Thoracic aorta (tissue), 2 donors: ENCODE results near the gene SLC6A9. TPM values are rescaled to one million over a fixed set of nuclear protein-coding genes. Genes with fewer than 3 reads are reported as not detected.

ENCODE experiments used
- ATAC-seq: fragments of 150-250 bp; one replicate; pipeline ENCODE4 v1.8.0; 2017; ENCODE audit warnings: low read depth; ENCODE audit not compliant: insufficient number of reproducible peaks, low FRiP score
- DNase-seq: peaks from one replicate; pipeline ENCODE4 v3.0.0-alpha.2; 2020; ENCODE audit warnings: low spot score
- H3K27ac ChIP-seq, 2 donors: fragments of 200-600 bp; sonication (generic); 1 replicate in 1 of 2; 2 replicates in 1 of 2; pipeline ENCODE4 v1.5.1; 2016; ENCODE audit warnings: mild to moderate bottlenecking in 2 of 2, moderate library complexity in 2 of 2
- H3K27me3 ChIP-seq: fragments of 200-600 bp; sonication (generic); replicated peaks from 2 replicates; pipeline ENCODE4 v1.6.0; 2016; ENCODE audit warnings: mild to moderate bottlenecking; ENCODE audit not compliant: insufficient read depth
- H3K36me3 ChIP-seq: fragments of 200-600 bp; sonication (generic); one replicate; pipeline ENCODE4 v1.5.1; 2016
- H3K4me1 ChIP-seq, 2 donors: fragments of 200-600 bp; sonication (generic); 1 replicate in 1 of 2; 2 replicates in 1 of 2; pipeline versions ENCODE4 v1.5.1 to v1.6.0; 2016; ENCODE audit warnings: low read depth in 2 of 2, mild to moderate bottlenecking in 1 of 2; ENCODE audit not compliant: control insufficient read depth in 1 of 2
- H3K4me3 ChIP-seq: fragments of 200-600 bp; sonication (generic); 2 replicates; pipeline ENCODE4 v1.5.1; 2016; ENCODE audit warnings: mild to moderate bottlenecking
- H3K9me3 ChIP-seq: fragments of 200-600 bp; sonication (generic); 2 replicates; pipeline ENCODE4 v1.5.1; 2016
- total RNA-seq, 2 donors: library from RNA; depleted of rRNA; stranded (reverse); fragments of >200 nt; gene quantifications; one replicate each; pipeline versions ENCODE4 v1.1.0 to v1.2.3, GENCODE V29; 2016
- TF ChIP-seq, protein P1 (sequence below): fragments of 200-600 bp; sonication (generic); IDR thresholded peaks from one replicate; pipeline ENCODE4 v1.5.1; 2019; ENCODE audit warnings: antibody characterized with exemption

Gene SLC6A9
- total RNA-seq, 2 donors from 2014 or later: 15.0 to 26.8 TPM

DNA sequence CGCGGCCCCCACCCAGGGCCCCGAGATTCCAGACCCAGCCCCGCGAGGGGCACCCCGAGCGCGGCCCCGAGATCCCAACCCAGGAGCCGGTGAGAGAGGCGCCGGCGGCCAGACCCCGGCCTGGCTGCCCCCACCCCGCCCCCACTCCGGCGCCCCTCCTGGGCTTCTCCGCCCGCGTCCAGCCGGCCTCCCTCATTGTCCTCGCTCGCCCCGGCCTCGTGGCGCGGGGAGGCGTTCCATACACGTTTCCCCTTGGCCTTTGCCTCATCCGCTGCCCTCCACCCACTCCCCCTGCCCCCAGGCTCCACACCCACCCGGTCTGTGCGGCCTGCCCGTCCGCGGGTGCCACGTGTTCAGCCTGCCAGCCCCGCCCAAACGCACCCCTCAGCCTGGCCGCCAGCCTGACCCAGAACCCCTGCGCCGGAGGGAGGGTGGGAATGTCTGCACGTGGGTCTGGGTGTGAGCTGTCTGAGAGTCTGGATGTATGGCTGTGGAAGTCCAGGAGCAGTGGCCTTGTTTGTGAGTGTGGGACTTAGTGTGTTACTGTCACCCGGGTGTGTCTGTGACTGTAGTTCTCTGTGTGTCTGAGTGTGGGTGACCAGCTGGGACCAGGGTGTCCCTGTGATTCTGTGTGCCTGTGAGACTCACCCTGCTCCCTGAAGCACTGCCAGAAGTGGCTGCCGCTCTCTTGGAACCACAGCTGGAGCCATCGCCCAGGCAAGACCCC lies 51.6 kb downstream of the SLC6A9 start:
- no peak for ATAC-seq
- no peaks in the 10 kb centered on the region for H3K27me3 ChIP-seq
- peak overlapping the region; percentile 9 to 34 for H3K27ac ChIP-seq
- H3K4me1 ChIP-seq: peaks cover 29 to 45% of the 10 kb centered on the region in 2 donors
- no peak for DNase-seq
- TF ChIP-seq, protein P1, sequence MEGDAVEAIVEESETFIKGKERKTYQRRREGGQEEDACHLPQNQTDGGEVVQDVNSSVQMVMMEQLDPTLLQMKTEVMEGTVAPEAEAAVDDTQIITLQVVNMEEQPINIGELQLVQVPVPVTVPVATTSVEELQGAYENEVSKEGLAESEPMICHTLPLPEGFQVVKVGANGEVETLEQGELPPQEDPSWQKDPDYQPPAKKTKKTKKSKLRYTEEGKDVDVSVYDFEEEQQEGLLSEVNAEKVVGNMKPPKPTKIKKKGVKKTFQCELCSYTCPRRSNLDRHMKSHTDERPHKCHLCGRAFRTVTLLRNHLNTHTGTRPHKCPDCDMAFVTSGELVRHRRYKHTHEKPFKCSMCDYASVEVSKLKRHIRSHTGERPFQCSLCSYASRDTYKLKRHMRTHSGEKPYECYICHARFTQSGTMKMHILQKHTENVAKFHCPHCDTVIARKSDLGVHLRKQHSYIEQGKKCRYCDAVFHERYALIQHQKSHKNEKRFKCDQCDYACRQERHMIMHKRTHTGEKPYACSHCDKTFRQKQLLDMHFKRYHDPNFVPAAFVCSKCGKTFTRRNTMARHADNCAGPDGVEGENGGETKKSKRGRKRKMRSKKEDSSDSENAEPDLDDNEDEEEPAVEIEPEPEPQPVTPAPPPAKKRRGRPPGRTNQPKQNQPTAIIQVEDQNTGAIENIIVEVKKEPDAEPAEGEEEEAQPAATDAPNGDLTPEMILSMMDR: no peak
- peak overlapping the region; percentile 82 for H3K4me3 ChIP-seq
- H3K9me3 ChIP-seq: no peaks in the 10 kb centered on the region
- H3K36me3 ChIP-seq: peaks cover 11% of the 10 kb centered on the region

DNA sequence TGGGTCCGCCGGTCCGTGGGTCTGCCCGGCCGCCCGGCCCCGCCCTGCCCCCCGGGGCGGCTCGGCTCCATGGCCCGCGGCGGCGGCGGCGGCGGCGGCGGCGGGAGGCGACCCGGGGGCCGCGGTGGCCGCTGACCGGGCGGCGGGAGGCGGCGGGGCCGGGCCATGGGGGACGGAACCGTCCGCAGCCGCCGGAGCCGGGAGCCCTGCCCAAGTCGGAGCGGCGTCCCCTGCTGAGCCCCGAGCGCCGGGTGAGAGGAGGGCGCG lies 52.1 kb downstream of the SLC6A9 start:
- DNase-seq (no peak), ATAC-seq (no peak)
- H3K27me3 ChIP-seq: no peaks in the 10 kb centered on the region
- TF ChIP-seq, protein P1: no peak
- H3K9me3 ChIP-seq: no peaks in the 10 kb centered on the region
- peaks cover 11% of the 10 kb centered on the region for H3K36me3 ChIP-seq
- H3K4me1 ChIP-seq: peaks cover 29 to 48% of the 10 kb centered on the region in 2 donors
- H3K27ac ChIP-seq: no peak overlapping the region
- peak overlapping the region; percentile 82 for H3K4me3 ChIP-seq

DNA sequence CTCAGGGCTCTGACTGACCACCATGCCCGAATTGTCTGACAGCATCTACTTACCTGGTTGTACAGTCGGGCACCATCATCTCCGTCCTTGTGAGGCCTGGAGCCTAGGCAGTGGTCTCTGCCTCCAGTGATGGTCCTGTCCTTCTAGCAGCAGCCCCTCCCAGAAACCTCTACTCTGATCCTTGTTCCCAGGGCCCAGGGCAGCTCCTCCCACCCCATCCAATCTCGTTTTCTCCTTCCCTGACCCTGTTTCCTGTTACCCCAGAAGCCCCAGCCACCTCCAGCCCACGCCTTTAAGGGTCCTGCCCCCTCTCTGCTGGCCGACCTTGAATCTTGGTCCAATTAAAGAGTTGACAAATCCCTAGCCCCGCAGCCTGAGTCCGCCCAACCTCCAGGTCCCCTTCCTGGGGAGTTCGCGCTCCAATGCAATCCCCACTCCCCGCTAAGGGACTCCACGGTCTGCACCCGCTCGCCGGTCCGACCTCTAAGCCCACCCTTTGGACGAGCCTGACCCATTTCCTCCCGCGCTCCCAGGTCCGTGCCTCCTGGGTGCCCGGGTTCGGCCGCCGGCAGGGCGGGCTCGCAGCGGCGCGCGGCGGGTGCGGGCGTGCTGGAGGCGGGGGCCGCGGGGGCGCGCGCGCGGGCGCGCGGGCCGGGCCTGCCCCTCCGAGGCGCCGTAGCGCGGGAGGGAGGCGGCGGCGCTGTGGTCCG lies 52.6 kb downstream of the SLC6A9 start, which contains the start of gene B4GALT2:
TSS of gene B4GALT2 (plus strand) at position 660 of the 710 bp plus-strand sequence. CDS start 1,951 bp downstream, outside the sequence.
- Histone ChIP-seq H3K27me3 (no peaks in the 10 kb centered on the region), H3K9me3 (no peaks in the 10 kb centered on the region), H3K27ac (peak within 1 kb of the TSS; percentile 9 to 34), H3K4me1 (peaks cover 29 to 52% of the 10 kb centered on the region in 2 donors), H3K4me3 (peak within 1 kb of the TSS; percentile 82), H3K36me3 (peaks cover 11% of the 10 kb centered on the region)
- TF ChIP-seq, protein P1: no peak
- ATAC-seq (no peak), DNase-seq (no peak)

DNA sequence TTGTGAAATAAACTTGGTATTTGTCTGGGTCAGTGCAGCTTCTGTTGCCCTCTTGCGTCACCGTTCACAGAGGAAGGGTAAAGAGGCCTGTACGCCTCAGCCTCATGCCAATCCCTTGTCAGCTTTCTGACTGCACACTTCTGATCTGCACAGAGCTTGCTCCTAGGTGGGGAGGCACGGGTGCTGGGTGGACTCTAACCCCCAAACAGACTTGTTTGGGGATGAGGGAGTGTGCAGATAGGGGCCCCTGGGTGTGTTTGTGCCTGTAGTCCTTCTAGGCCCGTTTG lies 53.1 kb downstream of the SLC6A9 start:
- no peak for DNase-seq
- Histone ChIP-seq H3K4me1 (peaks cover 29 to 52% of the 10 kb centered on the region in 2 donors), H3K27ac (no peak overlapping the region), H3K36me3 (peaks cover 11% of the 10 kb centered on the region), H3K27me3 (no peaks in the 10 kb centered on the region), H3K4me3 (peak overlapping the region; percentile 77), H3K9me3 (no peaks in the 10 kb centered on the region)
- TF ChIP-seq, protein P1: no peak
- no peak for ATAC-seq

DNA sequence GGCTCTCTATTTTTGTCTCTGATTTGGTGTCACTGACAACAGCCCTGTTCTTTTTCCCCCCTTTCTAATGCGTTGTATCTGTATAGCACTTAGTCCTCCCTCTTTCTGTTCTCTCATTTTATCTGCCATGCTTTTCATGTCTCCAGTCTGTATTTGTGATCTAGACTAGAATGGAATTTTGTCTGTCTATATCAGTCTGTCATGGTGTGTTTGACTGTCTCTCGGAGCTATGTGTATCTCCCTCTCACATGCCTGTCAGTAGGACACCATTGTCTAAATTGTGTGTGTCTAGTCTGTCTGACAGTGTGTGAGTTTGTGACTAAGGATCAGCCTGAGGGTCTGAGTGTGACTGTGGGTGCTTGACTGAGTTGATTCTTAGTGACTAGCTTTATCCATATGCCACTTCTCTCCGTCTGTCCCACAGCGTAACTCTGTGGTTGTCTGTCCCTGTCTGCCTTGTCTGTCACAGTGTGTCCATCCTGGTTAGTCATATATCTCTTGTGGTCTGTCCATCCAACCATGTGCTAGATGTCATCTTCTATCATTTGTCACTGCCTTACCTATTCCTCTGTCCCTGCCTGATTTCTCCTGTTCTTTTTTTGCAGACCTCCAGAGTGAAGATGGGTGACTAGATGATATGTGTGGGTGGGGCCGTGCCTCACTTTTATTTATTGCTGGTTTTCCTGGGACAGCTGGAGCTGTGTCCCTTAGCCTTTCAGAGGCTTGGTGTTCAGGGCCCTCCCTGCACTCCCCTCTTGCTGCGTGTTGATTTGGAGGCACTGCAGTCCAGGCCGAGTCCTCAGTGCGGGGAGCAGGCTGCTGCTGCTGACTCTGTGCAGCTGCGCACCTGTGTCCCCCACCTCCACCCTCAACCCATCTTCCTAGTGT lies 53.6 kb downstream of the SLC6A9 start:
- TF ChIP-seq, protein P1: no peak
- Histone ChIP-seq H3K9me3 (no peaks in the 10 kb centered on the region), H3K27me3 (no peaks in the 10 kb centered on the region), H3K4me1 (peaks cover 29 to 52% of the 10 kb centered on the region in 2 donors), H3K4me3 (no peak overlapping the region), H3K36me3 (peaks cover 11% of the 10 kb centered on the region), H3K27ac (no peak overlapping the region)
- DNase-seq (no peak), ATAC-seq (no peak)
